Stomach (tissue), 9 donors: ENCODE measurements around the gene MLANA. TPM values are rescaled to one million over a fixed set of nuclear protein-coding genes. Genes with fewer than 3 reads are reported as not detected.

Experiments
- DNase-seq, 2 donors: peaks; one replicate each; pipeline versions ENCODE4 v3.0.0 to v3.0.0-alpha.2; 2013 to 2019
- H3K27ac ChIP-seq, 5 donors: fragments of 200-600 bp in 4 of 5; sonication (generic) in 4 of 5; one replicate each; pipeline ENCODE4 v1.5.1; 2013 to 2019; ENCODE audit warnings: mild to moderate bottlenecking in 1 of 5, moderate library complexity in 1 of 5
- H3K27me3 ChIP-seq, 3 donors: fragments of 200-600 bp; sonication (generic); one replicate each; pipeline ENCODE4 v1.5.1; 2017 to 2019; ENCODE audit warnings: mixed run types in 1 of 3
- H3K36me3 ChIP-seq, 4 donors: fragments of 200-600 bp; sonication (generic); 1 replicate in 3 of 4; 2 replicates in 1 of 4; pipeline ENCODE4 v1.5.1; 2016 to 2019
- H3K4me1 ChIP-seq, 4 donors: fragments of 200-600 bp; sonication (generic); one replicate each; pipeline ENCODE4 v1.5.1; 2016 to 2019
- H3K4me3 ChIP-seq, 4 donors: fragments of 200-600 bp; sonication (generic) in 3 of 4; one replicate each; pipeline ENCODE4 v1.5.1; 2016 to 2019; ENCODE audit warnings: mild to moderate bottlenecking in 1 of 4
- H3K9me3 ChIP-seq, 4 donors: fragments of 200-600 bp; sonication (generic); one replicate each; pipeline ENCODE4 v1.5.1; 2016 to 2019
- CTCF ChIP-seq, 7 experiments: fragments of 450-650 bp in 4 of 7; fragments of 200-600 bp in 3 of 7; sonication (generic) in 3 of 7; IDR thresholded peaks; one replicate each; pipeline ENCODE4 v1.5.1; 2016 to 2019; ENCODE audit warnings: antibody characterized with exemption in 7 of 7, control low read depth in 2 of 7, mild to moderate bottlenecking in 1 of 7
- EP300 ChIP-seq: sonication (generic); formaldehyde crosslinking; IDR thresholded peaks from one replicate; pipeline ENCODE4 v1.6.1; 2017; ENCODE audit warnings: antibody characterized with exemption
- POLR2A ChIP-seq, 4 donors: fragments of 450-650 bp; IDR thresholded peaks; one replicate each; pipeline ENCODE4 v1.6.1; 2016; ENCODE audit warnings: antibody characterized with exemption in 4 of 4, control low read depth in 2 of 4, mild to moderate bottlenecking in 1 of 4, moderate library complexity in 1 of 4
- POLR2AphosphoS5 ChIP-seq, 3 donors: sonication (generic); formaldehyde crosslinking; IDR thresholded peaks; one replicate each; pipeline ENCODE4 v1.6.1; 2016; ENCODE audit warnings: antibody characterized with exemption in 3 of 3
- WGBS, 5 donors: extraction: QIAGEN DNeasy Blood & Tissue Kit in 3 of 5; methylation state at CpG; one replicate each; pipeline versions ENCODE4 v1.1.5 to v1.1.7; 2013 to 2018; 5-methylcytosine and 5-hydroxymethylcytosine counted together
- intact Hi-C: fragments of 100-400 bp; cut with DNase I; formaldehyde crosslinking; loops from one replicate; pipeline ENCODE4 v1.15.1; 2023; ENCODE audit warnings: low total_unique reads
- polyA plus RNA-seq, 3 donors: library from polyadenylated mRNA; stranded (reverse); fragments of 200-250 nt; gene quantifications; one replicate each; pipeline ENCODE4 v1.2.3, GENCODE V29; 2013
- total RNA-seq, 5 donors: library from RNA; depleted of rRNA; stranded (reverse); fragments of >200 nt; gene quantifications; one replicate each; pipeline versions ENCODE4 v1.1.0 to v1.2.3, GENCODE V29; 2014 to 2016
- donor health status: healthy with polysubstance abuse.
- donor health status: Bipolar disorder and iron deficiency.
- donor health status: healthy.

The MLANA gene
- total and polyA plus RNA-seq, 8 donors = not detected

GRCh38 chr9:5863092-5863746 lies 27.5 kb upstream of the MLANA start:
- H3K27ac ChIP-seq = peak overlapping the region in 1 of 5 donors; percentile 2
- H3K4me3 ChIP-seq = no peak overlapping the region
- TF ChIP-seq CTCF (IDR thresholded peaks at IDR 0.05) (no peak), POLR2A (IDR thresholded peaks at IDR 0.05) (no peak), EP300 (no peak), POLR2AphosphoS5 (IDR thresholded peaks at IDR 0.05) (no peak)
- H3K36me3 ChIP-seq = peaks cover 0 to 26% (median 5%) of the 10 kb centered on the region in 4 donors
- intact Hi-C loops = no loop called here
- peaks cover 0 to 7% (median 0%) of the 10 kb centered on the region in 4 donors for H3K4me1 ChIP-seq
- no peaks in the 10 kb centered on the region for H3K27me3 ChIP-seq
- peak; percentile 63 to 74 for DNase-seq
- 41 to 68% (median 51%) methylated on average over 2 of the region's 2 CpGs for WGBS, 5 donors
- H3K9me3 ChIP-seq = no peaks in the 10 kb centered on the region

- no peak for DNase-seq
- no peaks in the 10 kb centered on the region for H3K27me3 ChIP-seq
- peaks cover 0 to 7% (median 0%) of the 10 kb centered on the region in 4 donors for H3K4me1 ChIP-seq
- H3K9me3 ChIP-seq = no peaks in the 10 kb centered on the region
- intact Hi-C loops = no loop called here
- no peak overlapping the region for H3K27ac ChIP-seq
- peaks cover 0 to 15% (median 5%) of the 10 kb centered on the region in 4 donors for H3K36me3 ChIP-seq
- WGBS, 5 donors = 69 to 81% (median 75%) methylated on average over 4 of the region's 4 CpGs
- H3K4me3 ChIP-seq = no peak overlapping the region
- TF ChIP-seq POLR2A (IDR thresholded peaks at IDR 0.05) (no peak), POLR2AphosphoS5 (IDR thresholded peaks at IDR 0.05) (no peak), CTCF (IDR thresholded peaks at IDR 0.05) (no peak), EP300 (no peak)
Measured at GRCh38 chr9:5864446-5864845, 26.2 kb upstream of the MLANA start.

- Histone ChIP-seq H3K9me3 (no peaks in the 10 kb centered on the region), H3K4me3 (no peak overlapping the region), H3K36me3 (peaks cover 0 to 15% (median 5%) of the 10 kb centered on the region in 4 donors), H3K27ac (no peak overlapping the region), H3K4me1 (peaks cover 0 to 7% (median 0%) of the 10 kb centered on the region in 4 donors), H3K27me3 (no peaks in the 10 kb centered on the region)
- 93 to 97% (median 94%) methylated on average over 2 of the region's 2 CpGs for WGBS, 5 donors
- intact Hi-C loops = no loop called here
- DNase-seq = no peak
- TF ChIP-seq POLR2A (IDR thresholded peaks at IDR 0.05) = no peak
- TF ChIP-seq POLR2AphosphoS5 (IDR thresholded peaks at IDR 0.05) = no peak
- TF ChIP-seq EP300 = no peak
- TF ChIP-seq CTCF (IDR thresholded peaks at IDR 0.05) = no peak
Measured at GRCh38 chr9:5866272-5866671, 24.4 kb upstream of the MLANA start.

GRCh38 chr9:5866685-5867084 lies 24.0 kb upstream of the MLANA start:
- H3K9me3 ChIP-seq = no peaks in the 10 kb centered on the region
- peaks cover 0 to 7% (median 0%) of the 10 kb centered on the region in 4 donors for H3K4me1 ChIP-seq
- 91 to 95% (median 94%) methylated on average over 3 of the region's 3 CpGs for WGBS, 5 donors
- no peaks in the 10 kb centered on the region for H3K27me3 ChIP-seq
- peaks cover 0 to 15% (median 5%) of the 10 kb centered on the region in 4 donors for H3K36me3 ChIP-seq
- no peak overlapping the region for H3K27ac ChIP-seq
- intact Hi-C loops = no loop called here
- TF ChIP-seq EP300 = no peak
- TF ChIP-seq POLR2A (IDR thresholded peaks at IDR 0.05) = no peak
- no peak for TF ChIP-seq POLR2AphosphoS5 (IDR thresholded peaks at IDR 0.05)
- TF ChIP-seq CTCF (IDR thresholded peaks at IDR 0.05) = no peak
- DNase-seq = no peak
- no peak overlapping the region for H3K4me3 ChIP-seq
